Ectodermal cell (in vitro differentiated cells): ENCODE data around the gene NCAPD2.

Experiments used
- H3K27ac ChIP-seq: 2 replicates; pipeline ENCODE4 v1.7.0; 2013; ENCODE audit warnings: mild to moderate bottlenecking, low read depth, low read length; ENCODE audit not compliant: insufficient read depth, poor library complexity, severe bottlenecking
- H3K27me3 ChIP-seq: 2 replicates; pipeline ENCODE4 v1.7.0; 2013; ENCODE audit warnings: mild to moderate bottlenecking, low read length; ENCODE audit not compliant: insufficient read depth, control insufficient read depth, poor library complexity, severe bottlenecking
- H3K36me3 ChIP-seq: one replicate; pipeline ENCODE4 v1.7.0; 2013; ENCODE audit warnings: low read length; ENCODE audit not compliant: control insufficient read depth, insufficient read depth
- H3K4me1 ChIP-seq: one replicate; pipeline ENCODE4 v1.7.0; 2013; ENCODE audit warnings: low read length; ENCODE audit not compliant: control insufficient read depth, insufficient read depth
- H3K4me3 ChIP-seq: 2 replicates; pipeline ENCODE4 v1.7.0; 2013; ENCODE audit warnings: low read depth, low read length, control low read depth; ENCODE audit not compliant: insufficient read depth
- H3K9me3 ChIP-seq: 2 replicates; pipeline ENCODE4 v1.7.0; 2013; ENCODE audit warnings: mild to moderate bottlenecking, low read length, moderate library complexity; ENCODE audit not compliant: control insufficient read depth
- WGBS, 2 experiments: methylation state at CpG; one replicate each; pipeline ENCODE4 v1.1.7; 2013; ENCODE audit warnings: missing lambda C conversion rate in 2 of 2; 5-methylcytosine and 5-hydroxymethylcytosine counted together

NCAPD2 gene

GRCh38 chr12:6573001-6573400, 79.1 kb downstream of the NCAPD2 start:
- H3K27ac ChIP-seq: no peak overlapping the region
- WGBS, 2 experiments: 95 to 97% methylated on average over 8 of the region's 8 CpGs
- H3K4me3 ChIP-seq: no peak overlapping the region
- no peaks in the 10 kb centered on the region for H3K9me3 ChIP-seq
- peaks cover 43% of the 10 kb centered on the region for H3K36me3 ChIP-seq
- no peaks in the 10 kb centered on the region for H3K4me1 ChIP-seq
- H3K27me3 ChIP-seq: no peaks in the 10 kb centered on the region

GRCh38 chr12:6574576-6575295, 80.8 kb downstream of the NCAPD2 start:
- H3K27ac ChIP-seq: no peak overlapping the region
- no peak overlapping the region for H3K4me3 ChIP-seq
- 91 to 97% methylated on average over 4 of the region's 4 CpGs for WGBS, 2 experiments
- no peaks in the 10 kb centered on the region for H3K9me3 ChIP-seq
- no peaks in the 10 kb centered on the region for H3K27me3 ChIP-seq
- H3K4me1 ChIP-seq: no peaks in the 10 kb centered on the region
- H3K36me3 ChIP-seq: peaks cover 52% of the 10 kb centered on the region

GRCh38 chr12:6575648-6576047, 81.7 kb downstream of the NCAPD2 start:
- H3K27ac ChIP-seq: no peak overlapping the region
- peaks cover 56% of the 10 kb centered on the region for H3K36me3 ChIP-seq
- no peak overlapping the region for H3K4me3 ChIP-seq
- whole genome bisulfite sequencing, 2 experiments: 94 to 96% methylated on average over 8 of the region's 8 CpGs
- H3K27me3 ChIP-seq: no peaks in the 10 kb centered on the region
- H3K4me1 ChIP-seq: no peaks in the 10 kb centered on the region
- H3K9me3 ChIP-seq: no peaks in the 10 kb centered on the region
